Retinal pigment epithelial cell (primary cell): ENCODE data around the gene KIAA1328.

Source experiments
- DNase-seq: peaks from one replicate; pipeline ENCODE4 v3.0.0-alpha.2; 2010; ENCODE audit warnings: low read depth
- H3K4me3 ChIP-seq: 2 replicates; pipeline ENCODE4 v1.5.1; 2011; ENCODE audit warnings: mild to moderate bottlenecking, low read length, control low read depth, moderate library complexity
- CTCF ChIP-seq: conservative IDR thresholded peaks from 2 replicates; pipeline ENCODE4 v1.5.1; 2011; ENCODE audit warnings: low read depth, low read length, control low read depth, inconsistent platforms

Gene KIAA1328

GRCh38 chr18:36893227-36893626 lies 64.3 kb downstream of the KIAA1328 start:
- no peak for TF ChIP-seq CTCF
- H3K4me3 ChIP-seq: no peak overlapping the region
- no peak for DNase-seq

- no peak for DNase-seq
- H3K4me3 ChIP-seq: no peak overlapping the region
These were observed 66.7 kb downstream of the KIAA1328 start for GRCh38 chr18:36895606-36896005.

DNA sequence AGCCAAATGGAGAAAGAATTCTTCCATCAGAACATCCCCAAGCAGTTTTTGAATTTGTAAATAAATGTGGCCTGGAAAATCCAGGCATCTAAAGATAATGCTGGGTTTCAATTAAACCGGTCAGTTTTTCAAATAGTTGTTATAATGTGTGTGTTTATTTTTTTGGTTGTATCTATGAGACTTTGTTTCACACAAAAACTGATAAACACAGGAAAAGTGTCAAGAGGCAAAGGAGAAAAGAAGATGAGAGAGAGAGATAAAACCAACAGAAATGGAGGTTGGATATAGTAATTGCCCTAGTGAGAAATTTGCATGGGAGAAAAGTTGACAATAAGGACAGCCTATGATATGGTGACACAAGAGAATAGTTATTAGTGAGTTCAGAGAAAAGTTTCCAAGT lies 68.3 kb downstream of the KIAA1328 start:
- TF ChIP-seq CTCF: no peak
- no peak for DNase-seq
- H3K4me3 ChIP-seq: no peak overlapping the region

More at GRCh38 chr18:36895606-36896005, 66.7 kb downstream of the KIAA1328 start:
- no peak for TF ChIP-seq CTCF

- DNase-seq: no peak
- H3K4me3 ChIP-seq: no peak overlapping the region
- TF ChIP-seq CTCF: peak; percentile 28
These were observed 70.4 kb downstream of the KIAA1328 start for GRCh38 chr18:36899289-36899688.

- H3K4me3 ChIP-seq: no peak overlapping the region
- DNase-seq: no peak
- no peak for TF ChIP-seq CTCF
These were observed 71.5 kb downstream of the KIAA1328 start for GRCh38 chr18:36900466-36900865.

DNA sequence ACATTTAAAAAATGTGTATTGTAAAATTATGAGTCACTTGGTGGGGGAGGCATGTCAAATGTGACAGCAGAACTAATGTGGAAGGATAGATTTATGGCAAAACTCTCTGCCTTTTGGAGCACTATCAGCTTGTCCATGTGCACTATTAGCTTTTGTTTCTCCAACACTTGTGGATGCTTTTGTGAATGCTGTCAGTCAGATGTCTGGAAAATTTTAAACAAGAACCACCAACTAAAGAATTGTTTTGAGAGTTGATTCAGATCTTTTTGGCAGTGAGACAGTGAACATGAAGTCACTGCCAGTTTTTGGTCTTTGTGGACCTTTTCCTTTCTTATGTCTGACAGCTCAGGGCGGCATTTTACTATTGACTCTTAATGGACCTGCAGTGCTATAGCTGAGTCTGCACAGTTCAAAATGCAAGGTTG lies 72.4 kb downstream of the KIAA1328 start:
- no peak for TF ChIP-seq CTCF
- DNase-seq: no peak

GRCh38 chr18:36903215-36903928 lies 74.4 kb downstream of the KIAA1328 start:
- no peak for TF ChIP-seq CTCF
- H3K4me3 ChIP-seq: no peak overlapping the region
- no peak for DNase-seq

More for the DNA sequence above, 72.4 kb downstream of the KIAA1328 start:
- H3K4me3 ChIP-seq: no peak overlapping the region
